ENCODE data around the gene LPAR3. TPM values are rescaled to one million over a fixed set of nuclear protein-coding genes. Genes with fewer than 3 reads are reported as not detected.

The LPAR3 gene
- total RNA-seq, 2 experiments from 2014 or later, result 0.58 to 0.81 TPM

DNA sequence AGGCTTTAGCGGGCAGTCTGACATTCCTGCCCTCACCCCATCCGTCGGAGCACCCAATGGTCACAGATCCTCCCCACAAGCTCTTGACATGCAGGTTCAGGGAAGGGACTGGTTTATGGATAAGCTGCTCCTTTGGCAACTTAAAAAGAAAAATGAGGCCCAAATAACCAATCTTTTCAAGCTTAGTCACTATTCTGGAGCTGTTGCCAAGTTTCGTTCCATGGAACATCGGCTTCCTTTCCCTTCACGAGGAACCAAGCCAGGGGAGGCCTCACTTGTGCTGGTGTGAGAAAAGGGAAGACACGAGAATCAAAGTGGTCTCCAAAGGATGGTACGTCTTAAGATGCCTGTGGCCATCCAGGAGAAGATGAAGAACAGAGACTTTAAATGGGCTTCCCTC, 46.1 kb upstream of the LPAR3 start:
- H3K4me1 Mint-ChIP-seq (ENCODE audit: low read depth), result peaks cover 3% of the 10 kb centered on the region
- intact Hi-C loops (cut with micrococcal nuclease), result loop anchor here (5.0 to 10.0 kb wide), 2 partner anchors 157 to 274 kb away; no protein-coding TSS in a partner anchor
- POLR2A ChIA-PET, result interaction anchor here (0.8 kb wide), 1 partner anchor 60 kb away, joined by 3 read pairs; no protein-coding TSS in a partner anchor
- no peaks in the 10 kb centered on the region for H3K9me3 Mint-ChIP-seq
- H3K4me3 Mint-ChIP-seq, result no peak overlapping the region
- H3K27ac Mint-ChIP-seq, result no peak overlapping the region
- no peaks in the 10 kb centered on the region for H3K36me3 Mint-ChIP-seq (ENCODE audit: low read depth)
- TF ChIP-seq, protein P1, sequence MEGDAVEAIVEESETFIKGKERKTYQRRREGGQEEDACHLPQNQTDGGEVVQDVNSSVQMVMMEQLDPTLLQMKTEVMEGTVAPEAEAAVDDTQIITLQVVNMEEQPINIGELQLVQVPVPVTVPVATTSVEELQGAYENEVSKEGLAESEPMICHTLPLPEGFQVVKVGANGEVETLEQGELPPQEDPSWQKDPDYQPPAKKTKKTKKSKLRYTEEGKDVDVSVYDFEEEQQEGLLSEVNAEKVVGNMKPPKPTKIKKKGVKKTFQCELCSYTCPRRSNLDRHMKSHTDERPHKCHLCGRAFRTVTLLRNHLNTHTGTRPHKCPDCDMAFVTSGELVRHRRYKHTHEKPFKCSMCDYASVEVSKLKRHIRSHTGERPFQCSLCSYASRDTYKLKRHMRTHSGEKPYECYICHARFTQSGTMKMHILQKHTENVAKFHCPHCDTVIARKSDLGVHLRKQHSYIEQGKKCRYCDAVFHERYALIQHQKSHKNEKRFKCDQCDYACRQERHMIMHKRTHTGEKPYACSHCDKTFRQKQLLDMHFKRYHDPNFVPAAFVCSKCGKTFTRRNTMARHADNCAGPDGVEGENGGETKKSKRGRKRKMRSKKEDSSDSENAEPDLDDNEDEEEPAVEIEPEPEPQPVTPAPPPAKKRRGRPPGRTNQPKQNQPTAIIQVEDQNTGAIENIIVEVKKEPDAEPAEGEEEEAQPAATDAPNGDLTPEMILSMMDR (IDR thresholded peaks at IDR 0.05), result no peak
- DNase-seq (no peak), ATAC-seq (no peak)
- CTCF ChIA-PET, result interaction anchor here (0.6 to 1.9 kb wide), 5 partner anchors 157 to 316 kb away, joined by 3 to 9 read pairs (median 3); no protein-coding TSS in a partner anchor
- no peaks in the 10 kb centered on the region for H3K27me3 Mint-ChIP-seq

DNA sequence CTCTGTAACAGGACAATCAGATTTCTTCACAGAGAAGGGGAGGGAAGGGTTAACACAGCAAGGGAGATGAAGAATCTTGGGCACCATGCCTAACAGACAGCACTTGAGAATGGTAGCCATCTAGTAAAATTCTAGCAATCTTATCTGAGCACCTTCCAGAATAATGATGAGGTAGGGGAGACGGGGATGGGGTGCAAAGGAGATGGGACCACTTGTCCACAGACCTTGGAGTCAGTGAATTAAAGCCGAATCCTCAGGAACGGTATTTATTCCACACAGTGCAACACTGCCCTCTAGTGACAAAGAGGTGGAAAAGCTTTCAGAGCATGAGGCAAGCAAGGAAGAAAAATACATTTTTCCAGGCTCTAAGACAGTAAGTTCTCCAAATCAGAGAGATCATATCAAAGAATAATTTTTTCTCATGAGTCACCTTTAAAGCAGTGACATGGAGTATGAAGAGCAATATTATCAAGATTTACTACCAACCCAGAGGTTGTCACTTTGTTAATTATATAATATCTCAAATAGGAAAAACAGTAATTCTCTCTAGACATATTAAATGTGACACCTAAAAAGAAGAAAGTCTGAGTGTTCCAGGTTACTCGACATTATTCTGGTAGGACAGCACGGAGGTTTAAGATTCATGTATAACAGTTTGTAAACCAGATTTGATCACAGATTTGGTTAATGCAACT, 43.3 kb upstream of the LPAR3 start:
- no peaks in the 10 kb centered on the region for H3K36me3 Mint-ChIP-seq (ENCODE audit: low read depth)
- CTCF ChIA-PET, result interaction anchor here (0.6 to 5.0 kb wide), 32 partner anchors 8 to 494 kb away, joined by 3 to 41 read pairs (median 6); no protein-coding TSS in a partner anchor
- no peaks in the 10 kb centered on the region for H3K27me3 Mint-ChIP-seq
- TF ChIP-seq, protein P1 (IDR thresholded peaks at IDR 0.05), result peak; percentile 96
- ATAC-seq (peak; percentile 77), DNase-seq (peak; percentile 23)
- no peak overlapping the region for H3K4me3 Mint-ChIP-seq
- POLR2A ChIA-PET, result no interaction called here
- intact Hi-C loops (cut with micrococcal nuclease), result loop anchor here (5.0 to 10.0 kb wide), 2 partner anchors 154 to 271 kb away; no protein-coding TSS in a partner anchor
- no peaks in the 10 kb centered on the region for H3K9me3 Mint-ChIP-seq
- H3K27ac Mint-ChIP-seq, result no peak overlapping the region
- peaks cover 3% of the 10 kb centered on the region for H3K4me1 Mint-ChIP-seq (ENCODE audit: low read depth)

DNA sequence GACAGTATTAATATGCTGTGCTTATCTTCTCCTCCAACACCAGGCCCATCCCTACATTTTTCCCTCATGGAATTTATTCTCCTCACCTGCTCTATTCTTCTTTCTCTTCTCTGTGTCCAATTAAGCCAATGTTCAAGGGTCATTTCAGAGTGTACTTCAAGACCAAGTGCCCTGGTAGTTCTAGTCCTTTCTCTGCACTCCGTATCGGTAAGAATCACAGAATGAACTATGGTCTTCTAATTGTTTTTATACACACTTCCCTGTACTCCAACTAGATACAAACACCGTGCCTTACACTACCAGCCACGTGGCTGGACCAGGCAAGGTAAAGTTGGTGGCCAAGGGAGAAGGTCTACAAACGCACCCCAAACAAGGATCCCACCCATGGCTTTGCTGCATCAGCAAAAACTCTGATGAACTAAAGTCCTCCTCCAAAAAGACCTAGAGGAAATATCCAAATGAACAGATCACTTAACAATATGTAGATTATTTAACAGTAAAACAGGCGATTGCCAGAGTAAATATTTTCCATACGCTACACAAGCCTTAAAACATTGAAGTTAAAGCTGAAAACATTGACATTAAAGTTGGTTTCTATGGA, 40.1 kb upstream of the LPAR3 start:
- H3K4me3 Mint-ChIP-seq, result no peak overlapping the region
- intact Hi-C loops (cut with micrococcal nuclease), result loop anchor here (10.0 kb wide), 1 partner anchor 268 kb away; no protein-coding TSS in a partner anchor
- peaks cover 18% of the 10 kb centered on the region for H3K4me1 Mint-ChIP-seq (ENCODE audit: low read depth)
- ChIA-PET POLR2A (no interaction called here), CTCF (interaction anchor here (3.3 to 5.0 kb wide), 4 partner anchors 11 to 209 kb away, joined by 9 to 41 read pairs (median 34); no protein-coding TSS in a partner anchor)
- H3K36me3 Mint-ChIP-seq (ENCODE audit: low read depth), result no peaks in the 10 kb centered on the region
- H3K9me3 Mint-ChIP-seq, result no peaks in the 10 kb centered on the region
- TF ChIP-seq, protein P1 (IDR thresholded peaks at IDR 0.05), result no peak
- no peak for ATAC-seq
- no peak overlapping the region for H3K27ac Mint-ChIP-seq
- H3K27me3 Mint-ChIP-seq, result no peaks in the 10 kb centered on the region
- DNase-seq, result no peak

DNA sequence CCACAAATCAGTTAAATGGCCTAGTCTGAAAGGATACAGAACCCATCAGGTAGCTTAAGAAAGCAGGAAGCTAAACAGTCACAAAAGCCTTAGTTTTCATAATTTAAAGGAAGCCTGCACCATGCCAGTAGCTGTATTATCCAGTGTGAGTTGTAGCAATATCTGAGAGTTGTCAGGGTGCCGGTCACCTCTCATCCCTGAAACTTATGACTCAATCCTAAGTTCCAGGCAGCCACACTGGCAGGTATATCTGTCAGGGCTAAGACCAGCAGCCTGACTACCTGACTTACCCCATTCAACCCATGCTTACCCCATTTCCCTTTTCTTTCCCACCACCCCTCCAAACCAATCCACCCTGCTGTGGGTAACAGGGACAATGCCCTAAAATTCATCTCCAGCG, 37.8 kb upstream of the LPAR3 start:
- ChIA-PET CTCF (interaction anchor here (1.3 to 1.5 kb wide), 2 partner anchors 14 to 149 kb away, joined by 4 read pairs; no protein-coding TSS in a partner anchor), POLR2A (no interaction called here)
- no peaks in the 10 kb centered on the region for H3K27me3 Mint-ChIP-seq
- ATAC-seq (no peak), DNase-seq (no peak)
- H3K4me1 Mint-ChIP-seq (ENCODE audit: low read depth), result peaks cover 15% of the 10 kb centered on the region
- TF ChIP-seq, protein P1 (IDR thresholded peaks at IDR 0.05), result no peak
- H3K36me3 Mint-ChIP-seq (ENCODE audit: low read depth), result no peaks in the 10 kb centered on the region
- no peak overlapping the region for H3K4me3 Mint-ChIP-seq
- no peaks in the 10 kb centered on the region for H3K9me3 Mint-ChIP-seq
- H3K27ac Mint-ChIP-seq, result no peak overlapping the region
- intact Hi-C loops (cut with micrococcal nuclease), result loop anchor here (10.0 kb wide), 1 partner anchor 266 kb away; no protein-coding TSS in a partner anchor
